ENCODE data around the gene FOXN4.

FOXN4 gene

DNA sequence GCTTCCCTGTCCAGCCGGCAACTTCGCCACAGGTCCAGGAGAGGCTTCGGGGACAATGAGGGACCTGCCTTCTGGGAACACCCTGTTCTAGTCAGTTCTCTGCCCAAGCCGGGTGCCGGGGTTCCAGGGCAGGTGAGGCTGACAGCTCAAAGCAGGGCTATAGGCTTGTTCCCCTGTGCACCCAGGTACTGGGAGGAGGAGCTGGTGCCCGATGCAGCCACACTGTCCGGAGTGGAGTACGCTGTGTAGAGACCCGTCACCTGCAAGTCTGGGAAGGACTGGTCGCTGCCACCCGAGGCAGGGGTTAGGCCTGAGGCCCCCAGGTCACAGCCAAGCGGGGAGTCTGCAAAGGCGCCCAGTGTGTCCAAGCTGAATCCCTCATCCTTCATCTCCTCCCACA lies 29.6 kb downstream of the FOXN4 start:
- no peak for DNase-seq (ENCODE audit: low spot score)

- no peak for DNase-seq (ENCODE audit: low spot score)
Measured at GRCh38 chr12:109278912-109279311, 30.2 kb downstream of the FOXN4 start.

- no peak for DNase-seq (ENCODE audit: low spot score)
Measured at GRCh38 chr12:109277899-109278762, 31.0 kb downstream of the FOXN4 start.

DNA sequence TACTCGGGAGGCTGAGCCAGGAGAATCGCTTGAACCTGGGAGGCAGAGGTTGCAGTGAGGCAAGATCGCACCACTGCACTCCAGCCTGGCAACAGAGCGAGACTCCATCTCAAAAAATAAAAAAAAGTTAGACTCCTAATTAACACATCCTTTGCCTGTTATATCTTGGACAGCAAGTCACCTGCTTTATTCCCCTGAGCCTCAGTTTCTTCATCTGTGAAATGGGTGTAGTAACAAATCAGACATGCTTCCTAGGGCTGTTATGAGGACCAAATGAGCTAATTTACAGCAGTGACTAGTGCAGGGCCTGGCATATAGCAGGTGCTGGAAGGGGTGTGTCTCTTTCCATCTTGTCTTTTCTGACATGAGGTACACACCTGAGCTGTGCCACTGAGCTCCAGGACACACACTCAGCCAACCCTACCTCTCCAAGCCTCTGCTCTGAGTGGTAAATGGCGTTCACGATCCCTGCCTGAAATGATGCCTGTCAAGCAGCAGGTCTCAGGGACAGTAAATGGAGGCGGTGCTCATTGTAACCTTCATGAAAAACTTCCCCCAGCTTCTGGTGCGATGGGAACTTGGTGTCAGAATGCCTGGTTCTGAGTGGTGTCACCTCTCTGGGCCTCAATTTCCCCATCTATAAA lies 31.7 kb downstream of the FOXN4 start:
- DNase-seq (ENCODE audit: low spot score), result no peak

DNA sequence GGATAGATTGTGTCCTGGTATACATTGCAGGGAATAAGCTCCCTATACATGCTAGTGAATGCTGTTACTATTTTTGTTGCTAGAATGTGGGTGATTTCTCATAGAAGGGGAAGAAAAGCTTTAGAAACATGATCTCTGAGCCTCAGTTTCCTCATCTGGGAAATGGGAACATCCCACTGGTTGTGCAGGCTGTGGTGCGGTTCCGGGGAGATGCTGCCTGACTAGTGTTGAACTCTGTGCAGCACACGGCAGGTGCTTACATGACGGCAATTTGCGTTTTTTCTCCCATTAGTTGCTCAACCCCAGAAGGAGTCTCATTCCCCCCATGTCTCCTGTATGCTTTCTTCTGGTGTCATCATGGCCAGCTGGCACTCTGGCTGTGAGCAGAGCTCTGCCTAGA lies 32.9 kb downstream of the FOXN4 start:
- no peak for DNase-seq (ENCODE audit: low spot score)

DNA sequence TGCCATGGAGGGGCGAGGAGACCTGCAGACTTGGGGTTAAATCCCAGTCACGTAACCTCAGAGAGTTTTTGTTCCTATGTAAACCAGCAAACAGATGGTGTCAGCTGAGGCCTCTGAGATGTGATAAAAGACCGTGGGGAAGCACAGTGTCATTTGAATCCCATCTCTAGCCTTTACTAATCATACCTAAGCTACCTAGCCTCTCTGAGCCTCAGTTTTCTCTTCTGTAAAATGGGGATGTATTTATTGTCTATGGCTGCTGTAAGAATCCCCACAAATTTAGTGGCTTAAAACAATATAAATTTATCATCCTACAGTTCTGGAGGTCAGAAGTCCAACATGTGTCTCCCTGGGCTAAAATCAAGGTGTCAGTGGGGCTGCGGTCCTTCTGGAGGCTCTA lies 33.9 kb downstream of the FOXN4 start:
- DNase-seq (ENCODE audit: low spot score), result no peak

GRCh38 chr12:109274381-109274780 lies 34.7 kb downstream of the FOXN4 start:
- no peak for DNase-seq (ENCODE audit: low spot score)

- no peak for DNase-seq (ENCODE audit: low spot score)
Measured at GRCh38 chr12:109273354-109273753, 35.7 kb downstream of the FOXN4 start.

DNA sequence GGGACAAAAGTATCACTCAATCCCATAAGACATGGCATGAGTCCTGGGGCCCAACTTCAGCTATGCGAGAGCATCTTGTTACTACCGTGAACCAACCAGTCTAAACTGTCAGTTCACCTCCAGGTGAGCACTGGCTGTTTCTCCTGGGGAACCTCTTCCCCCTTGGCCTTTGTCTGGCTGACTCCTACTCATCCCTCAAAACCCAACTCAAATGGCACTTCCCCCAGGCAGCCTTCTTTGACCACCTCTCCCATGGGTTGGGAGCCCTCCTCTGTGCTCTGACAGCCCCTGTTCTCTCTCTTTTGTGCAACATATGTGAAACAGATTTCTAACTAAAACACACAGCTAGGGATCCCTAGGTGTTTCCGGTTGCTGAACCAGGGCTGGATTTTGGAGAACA lies 37.7 kb downstream of the FOXN4 start:
- no peak for DNase-seq (ENCODE audit: low spot score)

- no peak for DNase-seq (ENCODE audit: low spot score)
Measured at GRCh38 chr12:109270494-109270893, 38.6 kb downstream of the FOXN4 start.

DNA sequence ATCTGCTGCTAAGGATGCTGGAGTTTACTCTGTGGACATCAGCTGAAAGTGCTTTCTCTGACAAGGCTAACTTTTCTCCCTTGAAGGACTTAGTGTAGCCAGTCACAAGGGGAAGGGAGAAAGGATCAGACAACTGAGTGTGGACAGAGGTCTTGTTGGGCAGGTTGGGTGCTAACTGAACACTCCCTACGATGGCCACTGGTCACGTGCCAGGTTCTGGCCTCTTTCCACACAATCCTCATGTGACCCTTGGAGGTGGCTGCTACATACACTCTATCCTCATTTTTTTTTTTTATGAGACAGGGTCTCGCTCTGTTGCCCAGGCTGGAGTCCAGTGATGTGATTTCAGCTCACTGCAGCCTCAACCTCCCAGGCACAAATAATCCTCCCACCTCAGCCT lies 39.7 kb downstream of the FOXN4 start:
- DNase-seq (ENCODE audit: low spot score), result no peak

DNA sequence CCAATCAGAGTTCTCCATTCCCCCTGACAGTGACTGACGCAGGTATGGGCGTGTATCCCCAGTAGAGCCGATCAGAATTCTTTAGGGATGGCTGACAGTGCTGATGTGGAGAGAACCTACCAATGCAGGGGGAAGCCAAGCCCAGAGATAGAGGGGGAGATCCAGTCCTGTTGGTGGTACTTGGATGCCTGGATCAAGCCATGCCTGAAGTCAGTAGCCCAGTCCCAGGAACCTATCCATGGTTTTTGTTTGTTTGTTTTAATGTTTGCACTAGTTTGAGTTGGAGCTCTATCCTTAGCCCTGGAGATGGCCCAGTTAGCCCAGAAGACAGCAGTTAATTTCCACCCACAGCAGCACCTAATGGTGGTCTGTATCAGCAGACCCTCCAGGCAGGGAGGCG lies 40.2 kb downstream of the FOXN4 start:
- DNase-seq (ENCODE audit: low spot score), result no peak

DNA sequence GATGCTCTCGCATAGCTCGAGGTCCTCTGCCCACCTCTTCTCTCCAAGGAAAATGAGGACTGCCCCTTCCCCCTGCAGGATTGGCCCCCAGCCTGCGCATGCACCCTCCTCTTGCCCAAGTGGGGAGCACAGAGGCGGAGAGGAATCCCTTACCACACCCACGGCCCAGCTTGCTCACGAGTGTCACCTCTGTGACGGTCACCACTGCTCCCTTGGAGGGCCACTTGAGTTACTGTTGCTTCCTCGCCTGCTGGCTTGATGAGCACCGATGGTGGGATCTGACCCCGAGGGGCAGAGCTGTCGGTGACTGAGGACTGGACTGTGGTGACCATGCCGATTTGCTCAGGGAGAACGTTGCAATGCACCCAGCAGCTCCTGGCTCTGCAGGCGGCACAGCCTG lies 41.7 kb downstream of the FOXN4 start:
- no peak for DNase-seq (ENCODE audit: low spot score)

- no peak for DNase-seq (ENCODE audit: low spot score)
Measured at GRCh38 chr12:109266106-109266879, 42.8 kb downstream of the FOXN4 start.

GRCh38 chr12:109264943-109265650 lies 44.0 kb downstream of the FOXN4 start:
- no peak for DNase-seq (ENCODE audit: low spot score)

- no peak for DNase-seq (ENCODE audit: low spot score)
Measured at GRCh38 chr12:109264095-109264942, 44.8 kb downstream of the FOXN4 start.

DNA sequence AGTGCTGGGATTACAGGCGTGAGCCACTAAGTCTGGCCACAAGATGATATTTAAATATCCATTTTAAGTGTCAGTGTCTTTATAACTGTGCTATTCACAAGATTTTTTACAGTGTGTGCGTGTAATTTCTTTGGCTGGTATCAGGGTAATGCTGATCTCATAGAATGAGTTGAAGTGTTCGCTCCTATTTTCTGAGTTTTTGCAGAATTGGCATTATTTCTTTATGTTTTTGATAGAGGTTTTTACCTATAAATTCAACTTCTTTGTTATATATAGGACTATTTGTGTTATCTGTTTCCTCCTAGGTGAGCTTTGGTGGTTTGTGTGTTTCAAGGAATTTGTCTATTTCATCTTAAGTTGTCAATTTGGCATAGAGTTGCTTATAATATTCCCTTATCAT lies 45.6 kb downstream of the FOXN4 start:
- DNase-seq (ENCODE audit: low spot score), result no peak

DNA sequence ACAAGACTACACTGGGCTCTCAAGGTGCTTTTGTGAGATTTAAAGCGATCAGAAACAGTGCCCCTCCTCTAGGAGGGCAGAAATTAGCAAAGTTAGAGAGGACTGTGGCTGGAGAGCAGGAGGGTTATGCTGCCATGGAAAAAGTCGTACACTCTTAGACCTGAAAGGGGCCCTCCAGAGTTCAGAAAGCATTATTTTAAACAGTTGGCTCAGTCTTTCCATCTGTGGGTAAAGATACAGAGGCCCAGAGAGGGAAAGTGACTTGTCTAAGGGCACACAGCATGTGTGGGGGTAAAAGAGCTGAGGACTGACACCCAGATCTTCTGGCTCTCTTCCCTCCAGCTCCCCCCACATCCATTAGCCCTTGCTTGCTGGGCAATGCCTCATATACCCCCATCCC lies 47.1 kb downstream of the FOXN4 start:
- DNase-seq (ENCODE audit: low spot score), result no peak

- DNase-seq (ENCODE audit: low spot score), result no peak
Measured at GRCh38 chr12:109261087-109261486, 48.0 kb downstream of the FOXN4 start.

DNA sequence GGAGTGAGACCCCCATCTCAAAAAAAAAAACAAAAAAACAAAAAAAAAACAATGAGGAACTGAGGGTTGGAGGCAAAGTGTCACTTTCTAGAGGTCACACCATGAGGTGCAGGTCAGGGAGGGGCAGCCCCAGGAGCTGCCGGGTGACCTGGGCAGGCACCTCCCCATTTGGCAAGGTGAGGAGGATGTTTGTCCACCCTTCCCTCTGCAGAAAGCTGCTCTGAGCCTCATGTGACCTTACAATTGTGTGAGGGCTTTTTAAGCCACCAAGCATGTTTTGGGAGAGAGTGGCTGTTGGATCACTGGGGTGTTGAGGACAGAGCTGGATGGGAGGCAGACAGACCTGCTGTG lies 49.6 kb downstream of the FOXN4 start:
- no peak for DNase-seq (ENCODE audit: low spot score)
